CD14-positive monocyte (primary cell): ENCODE measurements around the gene LRRC28. TPM values are rescaled to one million over a fixed set of nuclear protein-coding genes. Genes with fewer than 3 reads are reported as not detected.

Experiments used
- DNase-seq, 3 donors: peaks; one replicate each; pipeline ENCODE4 v3.0.0-alpha.2; 2011 to 2022
- H2AFZ ChIP-seq: 2 replicates; pipeline ENCODE4 v1.6.0; 2012; ENCODE audit warnings: mild to moderate bottlenecking, low read depth, low read length, inconsistent platforms; ENCODE audit not compliant: insufficient read depth, poor library complexity, severe bottlenecking
- H3K27ac ChIP-seq, 2 donors: 1 replicate in 1 of 2; 2 replicates in 1 of 2; pipeline ENCODE4 v1.5.1; 2012 to 2013; ENCODE audit warnings: low read length in 2 of 2, control low read depth in 1 of 2, inconsistent platforms in 1 of 2, low read depth in 1 of 2, mild to moderate bottlenecking in 1 of 2
- H3K27me3 ChIP-seq, 2 donors: one replicate each; pipeline versions ENCODE4 v1.6.0 to v1.6.1; 2011 to 2013; ENCODE audit warnings: low read length in 2 of 2; ENCODE audit not compliant: control insufficient read depth in 2 of 2, insufficient read depth in 2 of 2
- H3K36me3 ChIP-seq, 2 donors: replicated peaks in 1 of 2; 1 replicate in 1 of 2; 2 replicates in 1 of 2; pipeline versions ENCODE4 v1.5.1 to v1.6.1; 2012 to 2013; ENCODE audit warnings: low read length in 2 of 2, control low read depth in 1 of 2, inconsistent platforms in 1 of 2, mild to moderate bottlenecking in 1 of 2; ENCODE audit not compliant: insufficient read depth in 2 of 2, control insufficient read depth in 1 of 2
- H3K4me1 ChIP-seq, 2 donors: 1 replicate in 1 of 2; 2 replicates in 1 of 2; pipeline versions ENCODE4 v1.5.1 to v1.6.1; 2012 to 2013; ENCODE audit warnings: low read length in 2 of 2, control low read depth in 1 of 2, inconsistent platforms in 1 of 2, mild to moderate bottlenecking in 1 of 2, moderate library complexity in 1 of 2; ENCODE audit not compliant: insufficient read depth in 2 of 2, control insufficient read depth in 1 of 2
- H3K4me2 ChIP-seq: replicated peaks from 2 replicates; pipeline ENCODE3; 2012; ENCODE audit warnings: low read length, moderate library complexity, mild to moderate bottlenecking; ENCODE audit not compliant: poor library complexity, severe bottlenecking; ENCODE audit errors: extremely low read depth
- H3K4me3 ChIP-seq, 3 experiments: fragments of 200-600 bp in 1 of 3; sonication (generic) in 1 of 3; replicated peaks in 1 of 3; 1 replicate in 2 of 3; 2 replicates in 1 of 3; pipeline ENCODE4 v1.5.1; 2011 to 2013; ENCODE audit warnings: low read length in 3 of 3, mild to moderate bottlenecking in 3 of 3, control low read depth in 2 of 3, low read depth in 2 of 3, inconsistent platforms in 1 of 3, moderate library complexity in 1 of 3
- H3K79me2 ChIP-seq: 2 replicates; pipeline ENCODE4 v1.6.0; 2012; ENCODE audit warnings: mild to moderate bottlenecking, control low read depth, inconsistent platforms, low read length, moderate library complexity; ENCODE audit not compliant: insufficient read depth
- H3K9ac ChIP-seq: 2 replicates; pipeline ENCODE4 v1.6.0; 2017; ENCODE audit warnings: low read length, mild to moderate bottlenecking; ENCODE audit not compliant: insufficient read depth, poor library complexity, severe bottlenecking
- H3K9me3 ChIP-seq, 2 donors: replicated peaks in 1 of 2; 1 replicate in 1 of 2; 2 replicates in 1 of 2; pipeline versions ENCODE4 v1.5.1 to v1.6.1; 2012 to 2013; ENCODE audit warnings: low read length in 2 of 2, control low read depth in 1 of 2; ENCODE audit not compliant: control insufficient read depth in 1 of 2, insufficient read depth in 1 of 2
- H4K20me1 ChIP-seq: 2 replicates; pipeline ENCODE4 v1.6.0; 2012; ENCODE audit warnings: mild to moderate bottlenecking, low read length, control low read depth, moderate library complexity; ENCODE audit not compliant: insufficient read depth
- H3K27ac Mint-ChIP-seq, 7 donors: one replicate each; pipeline ENCODE4 v1.8.0; 2020; ENCODE audit warnings: mild to moderate bottlenecking in 7 of 7, mixed read lengths in 7 of 7, moderate library complexity in 6 of 7, inconsistent platforms in 2 of 7
- H3K27me3 Mint-ChIP-seq, 3 donors: one replicate each; pipeline ENCODE4 v1.8.0; 2021 to 2022; ENCODE audit warnings: low read depth in 3 of 3, mild to moderate bottlenecking in 3 of 3, mixed read lengths in 3 of 3, moderate library complexity in 3 of 3, inconsistent platforms in 1 of 3
- H3K36me3 Mint-ChIP-seq, 2 donors: one replicate each; pipeline ENCODE4 v1.8.0; 2020; ENCODE audit warnings: mixed read lengths in 2 of 2, inconsistent platforms in 1 of 2, mild to moderate bottlenecking in 1 of 2
- H3K4me1 Mint-ChIP-seq: one replicate; pipeline ENCODE4 v1.8.0; 2020; ENCODE audit warnings: mild to moderate bottlenecking, mixed read lengths
- H3K4me3 Mint-ChIP-seq, 2 donors: one replicate each; pipeline ENCODE4 v1.8.0; 2020; ENCODE audit warnings: mild to moderate bottlenecking in 2 of 2, mixed read lengths in 2 of 2, moderate library complexity in 1 of 2
- H3K9me3 Mint-ChIP-seq, 7 donors: one replicate each; pipeline ENCODE4 v1.8.0; 2020 to 2022; ENCODE audit warnings: mixed read lengths in 7 of 7, mild to moderate bottlenecking in 6 of 7, moderate library complexity in 6 of 7, inconsistent platforms in 2 of 7
- CTCF ChIP-seq: fragments of 200-600 bp; IDR thresholded peaks from one replicate; pipeline ENCODE4 v1.8.0; 2022; ENCODE audit warnings: antibody characterized with exemption, mild to moderate bottlenecking
- WGBS: methylation state at CpG from one replicate; pipeline ENCODE4 v1.1.5; 2013; ENCODE audit warnings: missing lambda C conversion rate; ENCODE audit not compliant: insufficient coverage; 5-methylcytosine and 5-hydroxymethylcytosine counted together
- intact Hi-C, 2 donors: fragments of 100-400 bp; cut with micrococcal nuclease; formaldehyde crosslinking; loops; one replicate each; pipeline versions ENCODE4 v1.15.0 to v1.15.1; 2023
- polyA plus RNA-seq, 3 donors: library from polyadenylated mRNA; depleted of rRNA in 1 of 3; unstranded in 2 of 3; stranded (reverse) in 1 of 3; fragments of 300-500 nt in 2 of 3; fragments of >200 nt in 1 of 3; fragmentation: Illumina TruSeq in 2 of 3; gene quantifications; 1 replicate in 2 of 3; 2 replicates in 1 of 3; pipeline ENCODE4 v1.2.3, GENCODE V29; 2012 to 2021

LRRC28 gene
- polyA plus RNA-seq, 3 donors: 18.6 to 25.3 (median 19.8) TPM

GRCh38 chr15:99307735-99308134 is 56.5 kb downstream of the LRRC28 start:
- intact Hi-C loops: no loop called here
- Histone ChIP-seq H2AFZ (no peak overlapping the region), H4K20me1 (no peaks in the 10 kb centered on the region), H3K27ac (no peak overlapping the region), H3K4me2 (no peak overlapping the region), H3K27me3 (no peaks in the 10 kb centered on the region), H3K4me3 (no peak overlapping the region), H3K36me3 (no peaks in the 10 kb centered on the region), H3K79me2 (no peaks in the 10 kb centered on the region), H3K9me3 (peaks cover 0 to 3% of the 10 kb centered on the region in 2 donors), H3K4me1 (no peaks in the 10 kb centered on the region), H3K9ac (no peak overlapping the region)
- no peak for TF ChIP-seq CTCF
- DNase-seq: no peak
- WGBS: 100% methylated on average over 1 of the region's 6 CpGs
- no peaks in the 10 kb centered on the region for H3K4me1 Mint-ChIP-seq
- peaks cover 2 to 8% (median 3%) of the 10 kb centered on the region in 7 donors for H3K9me3 Mint-ChIP-seq
- H3K36me3 Mint-ChIP-seq: peaks cover 4 to 10% of the 10 kb centered on the region in 2 donors
- H3K27ac Mint-ChIP-seq: no peak overlapping the region
- no peaks in the 10 kb centered on the region for H3K27me3 Mint-ChIP-seq
- H3K4me3 Mint-ChIP-seq: no peak overlapping the region

- intact Hi-C loops: no loop called here
These were observed 59.5 kb downstream of the LRRC28 start for GRCh38 chr15:99310745-99311144.

More at GRCh38 chr15:99310745-99311144, 59.5 kb downstream of the LRRC28 start:
- H3K27ac Mint-ChIP-seq: no peak overlapping the region
- H3K27me3 Mint-ChIP-seq: no peaks in the 10 kb centered on the region
- Histone ChIP-seq H3K4me2 (no peak overlapping the region), H3K9ac (no peak overlapping the region), H3K36me3 (no peaks in the 10 kb centered on the region), H4K20me1 (no peaks in the 10 kb centered on the region), H3K4me3 (no peak overlapping the region), H3K9me3 (peaks cover 8 to 12% of the 10 kb centered on the region in 2 donors), H3K27me3 (no peaks in the 10 kb centered on the region), H3K27ac (no peak overlapping the region), H3K79me2 (no peaks in the 10 kb centered on the region), H3K4me1 (no peaks in the 10 kb centered on the region), H2AFZ (no peak overlapping the region)
- DNase-seq: no peak
- peaks cover 11 to 12% of the 10 kb centered on the region in 2 donors for H3K36me3 Mint-ChIP-seq
- no CpG with 5 or more reads among the region's 5 CpGs for WGBS
- no peak for TF ChIP-seq CTCF
- peaks cover 2 to 15% (median 11%) of the 10 kb centered on the region in 7 donors for H3K9me3 Mint-ChIP-seq
- H3K4me3 Mint-ChIP-seq: no peak overlapping the region
- no peaks in the 10 kb centered on the region for H3K4me1 Mint-ChIP-seq
